AML-193 (cell line): ENCODE measurements around the gene JAKMIP1.

Source experiments
- DNase-seq, 2 experiments: peaks; one replicate each; lab custom pipeline; 2025; lab: John Stamatoyannopoulos, UW

Gene JAKMIP1

GRCh38 chr4:6119507-6120020, 80.8 kb downstream of the JAKMIP1 start:
- DNase-seq, result no peak

DNA sequence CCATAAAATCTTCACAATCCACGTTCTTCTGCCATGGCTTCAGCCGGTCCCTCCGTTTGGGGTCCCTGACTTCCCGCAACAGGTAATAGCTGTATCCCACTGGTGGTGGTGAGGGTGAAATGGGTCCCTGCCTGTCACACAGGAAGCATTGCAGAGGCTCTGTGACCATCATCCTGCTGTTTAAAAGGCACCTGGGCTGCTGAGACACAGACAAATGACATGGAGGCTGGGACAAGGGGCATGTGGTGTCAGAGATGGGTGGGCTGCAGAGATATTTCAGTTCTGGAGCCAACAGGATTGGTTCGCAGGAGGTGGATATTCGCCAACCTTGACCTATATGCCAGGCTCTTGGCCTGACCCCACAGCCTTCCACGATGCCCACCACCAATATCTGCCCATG, 82.1 kb downstream of the JAKMIP1 start:
- DNase-seq, result no peak

GRCh38 chr4:6116696-6117285, 83.6 kb downstream of the JAKMIP1 start:
- DNase-seq, result no peak

GRCh38 chr4:6115746-6116586, 84.4 kb downstream of the JAKMIP1 start:
- DNase-seq, result no peak

DNA sequence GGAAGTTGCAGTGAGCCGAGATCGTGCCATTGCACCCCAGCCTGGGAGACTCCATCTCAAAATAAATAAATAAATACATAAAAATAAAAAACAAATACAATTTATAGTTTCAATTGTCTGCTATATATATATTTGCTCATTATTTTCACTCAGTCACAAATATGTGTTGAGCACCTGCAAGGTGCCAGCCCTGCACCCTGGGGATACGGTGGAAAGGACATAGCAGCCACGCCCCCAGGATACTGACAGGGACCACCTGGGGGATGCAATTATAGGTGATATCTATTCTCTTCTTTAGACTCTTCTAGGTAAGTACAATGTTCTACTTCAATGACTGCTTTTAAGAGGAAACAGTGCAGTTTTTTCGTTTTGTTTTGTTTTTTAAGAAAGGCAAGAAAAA, 85.0 kb downstream of the JAKMIP1 start:
- no peak for DNase-seq

- no peak for DNase-seq
Observed at GRCh38 chr4:6114601-6115000, 85.7 kb downstream of the JAKMIP1 start.

DNA sequence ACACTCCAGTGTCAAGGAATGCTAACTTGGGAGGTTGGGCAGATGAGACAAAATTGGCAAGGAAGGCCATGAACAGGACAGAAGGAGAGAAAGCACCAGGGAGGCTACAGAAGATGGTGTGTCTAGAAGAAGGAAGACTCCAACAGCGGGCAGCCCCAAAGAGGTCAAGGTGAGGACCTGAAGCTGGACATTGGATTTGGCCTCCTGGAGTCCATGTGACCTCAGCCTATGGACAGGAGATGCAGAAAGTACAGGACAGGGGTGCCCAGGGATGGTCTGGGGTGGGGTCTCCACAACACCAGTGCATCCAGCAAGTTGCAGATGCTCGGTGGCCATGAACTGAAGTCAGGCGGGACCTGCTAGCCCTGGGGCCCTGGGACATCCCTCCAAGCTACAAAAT, 86.2 kb downstream of the JAKMIP1 start:
- DNase-seq, result no peak

DNA sequence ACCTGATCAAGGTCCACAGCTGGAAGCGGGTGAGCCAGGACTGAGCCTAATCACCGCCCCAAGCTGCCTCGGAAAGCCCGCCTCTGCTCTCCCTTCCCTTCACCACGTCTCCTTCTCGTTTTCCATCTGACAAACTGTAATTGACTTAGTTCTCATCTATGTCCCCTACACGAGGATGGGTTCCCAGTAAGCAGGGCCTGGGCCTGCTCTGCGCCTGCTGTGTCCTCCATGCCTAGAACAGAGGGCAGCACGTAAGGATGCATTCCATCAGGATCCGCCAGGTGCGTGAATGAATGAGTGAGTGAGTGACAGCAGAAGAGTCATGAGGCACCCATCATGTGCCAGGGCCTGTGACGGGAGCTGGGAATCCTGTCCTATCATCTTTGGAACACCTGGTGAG, 86.7 kb downstream of the JAKMIP1 start:
- no peak for DNase-seq

DNA sequence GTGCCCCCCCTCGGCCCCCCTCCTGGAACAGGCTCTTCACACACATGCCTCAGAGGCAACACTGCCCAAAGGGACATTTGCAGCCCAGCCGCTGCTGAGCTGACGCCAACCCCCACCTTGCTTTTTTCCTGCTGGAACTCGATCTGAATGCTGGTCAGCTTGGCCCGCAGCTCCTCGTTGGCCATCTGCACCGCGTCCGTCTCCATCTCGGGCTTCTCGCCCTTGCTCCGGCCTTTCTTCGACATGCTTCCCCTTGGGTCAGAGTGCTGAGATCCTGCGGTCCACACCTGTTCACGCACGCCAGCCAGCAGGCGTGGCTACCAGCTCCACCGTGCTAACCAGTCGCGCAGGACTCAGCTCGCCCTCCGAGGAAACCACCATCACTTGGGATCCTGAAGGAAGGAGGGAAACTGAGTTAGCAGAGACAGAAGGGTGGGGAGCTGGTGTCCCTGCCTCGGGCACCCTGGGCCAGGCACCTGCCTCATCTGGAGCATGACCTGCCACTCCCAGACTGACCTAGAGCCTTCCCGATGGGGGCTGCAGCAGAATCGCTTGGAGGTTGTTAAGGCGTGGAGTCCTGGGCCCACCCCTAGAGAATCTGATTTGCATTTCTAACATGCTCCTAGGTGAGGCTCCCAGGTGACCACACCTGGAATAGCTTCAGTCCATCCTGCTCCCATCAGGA, 87.6 kb downstream of the JAKMIP1 start:
- no peak for DNase-seq

- DNase-seq, result no peak
Observed at GRCh38 chr4:6111354-6111960, 88.9 kb downstream of the JAKMIP1 start.

DNA sequence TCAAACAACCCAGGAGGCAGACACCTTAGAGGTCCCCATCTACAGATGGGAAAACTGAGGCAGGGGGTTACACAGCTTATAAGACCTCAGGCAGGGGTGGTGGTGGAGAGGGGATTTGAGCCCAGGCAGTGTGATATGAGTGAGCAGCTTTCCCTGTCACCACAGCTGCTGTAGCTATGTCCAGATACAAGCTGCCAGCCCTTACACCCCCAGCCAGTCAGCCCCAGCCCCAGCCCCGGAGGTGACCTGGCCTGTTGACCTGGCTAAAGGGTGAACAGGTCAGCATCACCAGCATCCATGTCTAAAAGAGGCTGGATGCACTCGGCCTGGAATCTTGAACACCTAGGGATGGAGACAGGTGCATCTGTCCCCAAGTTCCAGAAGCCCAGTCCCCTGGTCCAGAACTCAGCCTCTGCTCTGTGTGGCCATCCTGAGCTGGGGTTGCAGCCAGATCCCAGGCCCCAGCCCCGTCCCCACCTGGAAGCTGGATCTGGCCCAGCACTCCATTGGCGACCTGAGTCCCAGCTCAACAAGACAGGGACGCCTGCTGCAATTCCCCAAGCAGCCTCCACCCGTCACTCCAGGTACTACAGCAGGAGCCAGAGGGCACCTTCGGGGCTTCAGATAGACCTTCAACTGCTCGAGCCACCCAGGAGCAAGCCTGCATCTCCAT, 89.5 kb downstream of the JAKMIP1 start:
- DNase-seq, result no peak

- no peak for DNase-seq
Observed at GRCh38 chr4:6109842-6110560, 90.3 kb downstream of the JAKMIP1 start.

GRCh38 chr4:6107886-6108285, 92.5 kb downstream of the JAKMIP1 start:
- DNase-seq, result no peak

DNA sequence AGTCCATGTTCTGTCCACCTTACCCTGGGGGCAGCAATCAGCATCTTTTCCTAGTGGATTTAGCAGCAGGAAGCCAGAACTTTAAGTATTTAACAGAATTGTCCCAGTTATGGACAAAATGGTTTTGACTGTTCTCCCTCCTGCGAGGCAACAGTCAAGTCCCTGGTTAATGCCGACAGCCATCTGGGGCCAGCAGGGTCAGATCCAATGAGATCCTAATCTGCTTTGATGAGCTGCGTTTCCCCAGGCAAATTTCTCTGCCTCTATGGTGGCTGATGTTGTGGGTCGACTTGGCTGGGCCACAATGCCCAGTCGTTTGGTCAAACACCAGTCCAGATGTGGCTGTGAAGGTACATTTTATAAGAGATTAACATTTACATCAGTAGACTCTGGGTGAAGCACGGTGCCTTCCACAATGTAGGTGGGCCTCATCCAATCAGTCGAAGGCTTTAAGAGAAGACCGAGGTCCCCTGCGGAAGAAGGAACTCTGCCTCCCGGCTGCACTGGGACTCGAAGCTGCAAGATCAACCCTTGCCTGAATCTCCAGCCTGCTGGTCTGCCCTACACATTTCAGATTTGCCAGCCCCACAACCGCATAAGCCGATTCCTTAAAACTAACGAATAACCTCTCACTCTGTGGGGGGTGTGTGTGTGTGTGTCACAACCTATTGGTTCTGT, 93.1 kb downstream of the JAKMIP1 start:
- no peak for DNase-seq

GRCh38 chr4:6106156-6106555, 94.2 kb downstream of the JAKMIP1 start:
- DNase-seq, result no peak

- no peak for DNase-seq
Observed at GRCh38 chr4:6105311-6105911, 94.9 kb downstream of the JAKMIP1 start.

GRCh38 chr4:6104541-6105130, 95.7 kb downstream of the JAKMIP1 start:
- DNase-seq, result no peak

- DNase-seq, result no peak
Observed at GRCh38 chr4:6097581-6097980, 102.8 kb downstream of the JAKMIP1 start.

GRCh38 chr4:6095897-6096296, 104.5 kb downstream of the JAKMIP1 start:
- no peak for DNase-seq
